GM23338 (cell line): ENCODE data around the gene CNTNAP1. TPM values are rescaled to one million over a fixed set of nuclear protein-coding genes. Genes with fewer than 3 reads are reported as not detected.

Experiments used
- ATAC-seq: fragments of 200-7000 bp; cut with Tn5 transposase; 3 replicates; pipeline ENCODE4 v1.9.1; 2020
- DNase-seq: peaks from one replicate; pipeline ENCODE4 v3.0.0-alpha.2; 2015; ENCODE audit warnings: low spot score
- H2AFZ ChIP-seq: fragments of 200-600 bp; sonication (generic); 2 replicates; pipeline ENCODE4 v1.8.0; 2016; ENCODE audit warnings: antibody characterized with exemption, mild to moderate bottlenecking, moderate library complexity
- H3F3A ChIP-seq: fragments of 200-600 bp; sonication (generic); replicated peaks from 2 replicates; pipeline ENCODE4 v1.8.0; 2017; ENCODE audit warnings: antibody characterized with exemption, mixed run types, low read depth
- H3K27ac ChIP-seq: fragments of 200-600 bp; sonication (generic); 2 replicates; pipeline ENCODE4 v1.6.1; 2016; ENCODE audit warnings: low read depth
- H3K27me3 ChIP-seq: fragments of 200-600 bp; sonication (generic); 2 replicates; pipeline ENCODE4 v1.8.0; 2016; ENCODE audit warnings: mild to moderate bottlenecking, mixed run types, moderate library complexity; ENCODE audit not compliant: insufficient read depth
- H3K36me3 ChIP-seq: fragments of 200-600 bp; sonication (generic); 2 replicates; pipeline ENCODE4 v1.8.0; 2016; ENCODE audit warnings: mild to moderate bottlenecking; ENCODE audit not compliant: insufficient read depth
- H3K4me1 ChIP-seq: fragments of 200-600 bp; sonication (generic); 2 replicates; pipeline ENCODE4 v1.8.0; 2016; ENCODE audit warnings: mild to moderate bottlenecking, moderate library complexity; ENCODE audit not compliant: insufficient read depth
- H3K4me2 ChIP-seq: fragments of 200-600 bp; sonication (generic); 2 replicates; pipeline ENCODE4 v1.7.1; 2017; ENCODE audit warnings: mixed run types
- H3K4me3 ChIP-seq: fragments of 200-600 bp; sonication (generic); 2 replicates; pipeline ENCODE4 v1.6.1; 2016; ENCODE audit warnings: mixed run types
- H3K79me2 ChIP-seq: fragments of 200-600 bp; sonication (generic); replicated peaks from 2 replicates; pipeline ENCODE4 v1.8.0; 2017; ENCODE audit warnings: mild to moderate bottlenecking; ENCODE audit not compliant: insufficient read depth
- H3K9me2 ChIP-seq: fragments of 200-600 bp; sonication (generic); 2 replicates; pipeline ENCODE4 v1.8.0; 2017; ENCODE audit not compliant: insufficient read depth
- H4K20me1 ChIP-seq: fragments of 200-600 bp; sonication (generic); replicated peaks from 2 replicates; pipeline ENCODE4 v1.8.0; 2017; ENCODE audit warnings: mild to moderate bottlenecking; ENCODE audit not compliant: insufficient read depth
- H3K27ac Mint-ChIP-seq: 2 replicates; pipeline ENCODE4 v1.8.0; 2020; ENCODE audit warnings: inconsistent platforms, mild to moderate bottlenecking, moderate library complexity, mixed read lengths
- H3K27me3 Mint-ChIP-seq: 3 replicates; pipeline ENCODE4 v1.8.0; 2022; ENCODE audit warnings: low read depth, mild to moderate bottlenecking, moderate library complexity, mixed read lengths, inconsistent platforms; ENCODE audit not compliant: insufficient read depth, poor library complexity
- H3K36me3 Mint-ChIP-seq: 3 replicates; pipeline ENCODE4 v1.8.0; 2021; ENCODE audit warnings: low read depth, mild to moderate bottlenecking, inconsistent platforms, moderate library complexity, mixed read lengths
- H3K4me1 Mint-ChIP-seq: 3 replicates; pipeline ENCODE4 v1.8.0; 2020; ENCODE audit warnings: mild to moderate bottlenecking, inconsistent platforms, mixed read lengths
- H3K4me3 Mint-ChIP-seq: 3 replicates; pipeline ENCODE4 v1.8.0; 2021; ENCODE audit warnings: moderate library complexity, mild to moderate bottlenecking, inconsistent platforms, mixed read lengths
- H3K9me3 Mint-ChIP-seq: 3 replicates; pipeline ENCODE4 v1.8.0; 2020; ENCODE audit warnings: moderate library complexity, mild to moderate bottlenecking, inconsistent platforms, mixed read lengths
- CREB1 ChIP-seq: fragments of 250-450 bp; sonication (Bioruptor Pico); IDR thresholded peaks from 2 replicates; pipeline ENCODE4 v1.5.0; 2020; ENCODE audit warnings: low read depth, mild to moderate bottlenecking, moderate library complexity
- CTCF ChIP-seq, 2 experiments: fragments of 200-600 bp in 1 of 2; sonication (generic) in 1 of 2; conservative IDR thresholded peaks; 2 replicates each; pipeline versions ENCODE4 v1.5.1 to v1.6.1; 2016 to 2017; ENCODE audit warnings: antibody characterized with exemption in 2 of 2, low read depth in 2 of 2, mild to moderate bottlenecking in 2 of 2, moderate library complexity in 1 of 2
- EZH2phosphoT487 ChIP-seq: fragments of 200-600 bp; sonication (generic); IDR thresholded peaks from one replicate; pipeline ENCODE4 v1.8.1; 2018; ENCODE audit warnings: antibody characterized with exemption; ENCODE audit not compliant: unreplicated experiment
- POLR2AphosphoS5 ChIP-seq: IDR thresholded peaks from 2 replicates; pipeline ENCODE4 v1.6.1; 2016; ENCODE audit warnings: antibody characterized with exemption, low read depth
- ZNF331 ChIP-seq: fragments of 250-450 bp; sonication (Bioruptor Pico); IDR thresholded peaks from 2 replicates; pipeline ENCODE4 v1.5.0; 2020; ENCODE audit warnings: low read depth, mild to moderate bottlenecking, moderate library complexity
- ZNF462 ChIP-seq: fragments of 250-450 bp; sonication (Bioruptor Pico); IDR thresholded peaks from 2 replicates; pipeline ENCODE4 v1.5.0; 2020; ENCODE audit warnings: mild to moderate bottlenecking, moderate library complexity
- polyA plus RNA-seq: library from polyadenylated mRNA; unstranded; fragments of >200 nt; fragmentation: Nextera tagmentation; extraction: Ambion mirVana; gene quantifications from 2 replicates; pipeline ENCODE4 v1.2.1, GENCODE V29; 2016
- total RNA-seq: library from RNA; depleted of rRNA; stranded (reverse); fragments of >200 nt; shearing (Covaris generic); gene quantifications from 2 replicates; pipeline ENCODE4 v1.2.3, GENCODE V29; 2014

Gene CNTNAP1
- total and polyA plus RNA-seq, 2 experiments from 2014 or later: 1.3 to 5.0 TPM

- H3K4me2 ChIP-seq: no peak overlapping the region
- Mint-ChIP-seq H3K4me3 (no peak overlapping the region), H3K27me3 (peaks cover 12% of the 10 kb centered on the region), H3K9me3 (peaks cover 4% of the 10 kb centered on the region; the same call in 1 of the 3 replicates), H3K27ac (no peak overlapping the region), H3K4me1 (peaks cover 19% of the 10 kb centered on the region), H3K36me3 (peaks cover 7% of the 10 kb centered on the region; the same call in 2 of the 3 replicates)
- peaks cover 8% of the 10 kb centered on the region for H3K4me1 ChIP-seq
- H3K27me3 ChIP-seq: 0 out of 2 replicates have a peak, but pooled peaks cover 3% of the 10 kb centered on the region
- ATAC-seq (no peak), DNase-seq (no peak)
- 0 out of 2 replicates have a peak, but pooled peaks cover 8% of the 10 kb centered on the region for H3F3A ChIP-seq
- H4K20me1 ChIP-seq: no peaks in the 10 kb centered on the region
- TF ChIP-seq ZNF331 (no peak), ZNF462 (CRISPR knock-in tag) (no peak), EZH2phosphoT487 (no peak)
- H3K27ac ChIP-seq: no peak overlapping the region
- no peaks in the 10 kb centered on the region for H3K79me2 ChIP-seq
- no peak overlapping the region for H2AFZ ChIP-seq
- no peaks in the 10 kb centered on the region for H3K9me2 ChIP-seq
- H3K4me3 ChIP-seq: no peak overlapping the region
- H3K36me3 ChIP-seq: no peaks in the 10 kb centered on the region
Observed at GRCh38 chr17:42655528-42655927, 26.8 kb upstream of the CNTNAP1 start.

GRCh38 chr17:42657824-42658588, 24.3 kb upstream of the CNTNAP1 start:
- H3K27ac Mint-ChIP-seq: no peak overlapping the region
- ATAC-seq (no peak), DNase-seq (no peak)
- H3K36me3 Mint-ChIP-seq: peaks cover 15% of the 10 kb centered on the region; the same call in 2 of the 3 replicates
- no peak overlapping the region for H3K4me3 ChIP-seq
- H3K79me2 ChIP-seq: no peaks in the 10 kb centered on the region
- H4K20me1 ChIP-seq: no peaks in the 10 kb centered on the region; the same call in 1 of the 2 replicates
- H3K9me2 ChIP-seq: no peaks in the 10 kb centered on the region
- H3K27ac ChIP-seq: no peak overlapping the region
- 0 out of 2 replicates have a peak, but pooled peaks cover 8% of the 10 kb centered on the region for H3F3A ChIP-seq
- H3K4me2 ChIP-seq: no peak overlapping the region
- peaks cover 21% of the 10 kb centered on the region for H3K4me1 Mint-ChIP-seq
- no peak overlapping the region for H2AFZ ChIP-seq
- H3K36me3 ChIP-seq: no peaks in the 10 kb centered on the region
- 0 out of 2 replicates have a peak, but pooled peaks cover 1% of the 10 kb centered on the region for H3K27me3 ChIP-seq
- peaks cover 4% of the 10 kb centered on the region; the same call in 1 of the 3 replicates for H3K9me3 Mint-ChIP-seq
- H3K4me3 Mint-ChIP-seq: peak overlapping the region; percentile 87; the same call in 2 of the 3 replicates
- H3K27me3 Mint-ChIP-seq: peaks cover 12% of the 10 kb centered on the region
- H3K4me1 ChIP-seq: peaks cover 9% of the 10 kb centered on the region
- no peak for TF ChIP-seq POLR2AphosphoS5
- no peak for TF ChIP-seq CTCF (conservative IDR thresholded peaks at IDR 0.05; ENCODE audit: low read depth in 2 of 2)
- TF ChIP-seq CREB1 (CRISPR knock-in tag): no peak
